ENCODE measurements around the gene SSR3.
"Not testable (repeated sequence)": the region's sequence is repeated elsewhere in the genome, so short reads cannot be mapped to it uniquely, and the experiment has no call there.

SSR3 gene

DNA sequence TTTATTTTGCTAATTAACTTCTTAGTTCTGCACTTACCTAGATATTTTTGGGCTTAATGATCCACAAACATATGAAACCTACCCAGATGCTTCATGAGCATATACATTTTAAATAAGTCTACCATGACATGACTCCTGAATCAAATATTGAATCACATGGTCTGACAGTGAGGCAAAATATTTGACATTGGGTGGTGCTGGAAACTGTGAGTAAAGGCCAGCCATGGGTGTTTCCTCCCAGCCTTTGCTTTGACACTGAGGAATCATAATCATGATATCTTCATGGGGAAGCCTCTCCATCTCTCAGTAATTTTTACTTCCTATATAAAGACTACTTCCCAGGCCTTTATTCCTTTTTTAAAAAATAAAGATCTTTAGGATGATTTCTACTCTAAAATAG, 22.8 kb upstream of the SSR3 start:
- ChIA-PET POLR2A (no interaction called here), CTCF (interaction anchor here (1.1 to 1.5 kb wide), 4 partner anchors 9 to 23 kb away, joined by 3 to 7 read pairs (median 4); partner anchors contain the start of gene SSR3)
- TF ChIP-seq, protein P1, sequence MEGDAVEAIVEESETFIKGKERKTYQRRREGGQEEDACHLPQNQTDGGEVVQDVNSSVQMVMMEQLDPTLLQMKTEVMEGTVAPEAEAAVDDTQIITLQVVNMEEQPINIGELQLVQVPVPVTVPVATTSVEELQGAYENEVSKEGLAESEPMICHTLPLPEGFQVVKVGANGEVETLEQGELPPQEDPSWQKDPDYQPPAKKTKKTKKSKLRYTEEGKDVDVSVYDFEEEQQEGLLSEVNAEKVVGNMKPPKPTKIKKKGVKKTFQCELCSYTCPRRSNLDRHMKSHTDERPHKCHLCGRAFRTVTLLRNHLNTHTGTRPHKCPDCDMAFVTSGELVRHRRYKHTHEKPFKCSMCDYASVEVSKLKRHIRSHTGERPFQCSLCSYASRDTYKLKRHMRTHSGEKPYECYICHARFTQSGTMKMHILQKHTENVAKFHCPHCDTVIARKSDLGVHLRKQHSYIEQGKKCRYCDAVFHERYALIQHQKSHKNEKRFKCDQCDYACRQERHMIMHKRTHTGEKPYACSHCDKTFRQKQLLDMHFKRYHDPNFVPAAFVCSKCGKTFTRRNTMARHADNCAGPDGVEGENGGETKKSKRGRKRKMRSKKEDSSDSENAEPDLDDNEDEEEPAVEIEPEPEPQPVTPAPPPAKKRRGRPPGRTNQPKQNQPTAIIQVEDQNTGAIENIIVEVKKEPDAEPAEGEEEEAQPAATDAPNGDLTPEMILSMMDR (IDR thresholded peaks at IDR 0.05; ENCODE audit: control extremely low read depth, extremely low read depth, low read depth, missing control alignments) = no peak
- DNase-seq (ENCODE audit: extremely low spot score) = no peak

DNA sequence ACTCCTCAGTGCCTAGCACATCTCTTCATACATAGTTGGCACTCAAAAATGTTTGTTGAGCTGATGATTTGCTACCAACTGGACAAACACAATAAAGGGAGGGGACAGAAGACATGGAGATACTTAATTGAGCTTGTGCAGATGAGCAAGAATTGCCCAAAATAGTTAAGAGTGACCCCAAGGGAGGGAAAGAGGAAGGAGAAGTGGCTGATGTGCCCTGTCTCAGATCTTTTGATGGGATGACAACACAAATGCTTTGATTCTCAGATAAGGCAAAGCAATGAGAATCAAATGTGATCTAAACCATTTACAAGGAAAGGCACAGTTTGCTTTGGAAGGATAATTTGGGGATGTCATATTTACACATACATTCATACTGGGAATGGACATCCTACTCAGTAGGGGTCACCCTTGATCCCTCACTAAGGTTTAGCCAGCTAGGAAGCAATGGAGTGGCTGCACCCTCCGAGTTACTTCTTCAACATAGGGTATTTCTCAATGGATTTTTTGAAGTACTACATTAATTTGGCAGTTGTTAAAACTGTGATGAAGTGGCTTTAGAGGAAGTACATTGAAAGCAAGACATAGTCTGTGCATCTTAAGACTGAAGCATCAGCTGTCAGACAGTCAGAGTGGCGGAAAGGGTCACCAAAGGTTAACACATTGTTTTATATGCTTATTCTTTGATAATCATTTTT, 21.9 kb upstream of the SSR3 start:
- ChIA-PET CTCF (interaction anchor here (0.8 to 1.5 kb wide), 7 partner anchors 12 to 97 kb away, joined by 3 to 4 read pairs (median 3); no protein-coding TSS in a partner anchor), POLR2A (no interaction called here)
- DNase-seq (ENCODE audit: extremely low spot score) = no peak
- TF ChIP-seq, protein P1 (IDR thresholded peaks at IDR 0.05; ENCODE audit: control extremely low read depth, extremely low read depth, low read depth, missing control alignments) = no peak

DNA sequence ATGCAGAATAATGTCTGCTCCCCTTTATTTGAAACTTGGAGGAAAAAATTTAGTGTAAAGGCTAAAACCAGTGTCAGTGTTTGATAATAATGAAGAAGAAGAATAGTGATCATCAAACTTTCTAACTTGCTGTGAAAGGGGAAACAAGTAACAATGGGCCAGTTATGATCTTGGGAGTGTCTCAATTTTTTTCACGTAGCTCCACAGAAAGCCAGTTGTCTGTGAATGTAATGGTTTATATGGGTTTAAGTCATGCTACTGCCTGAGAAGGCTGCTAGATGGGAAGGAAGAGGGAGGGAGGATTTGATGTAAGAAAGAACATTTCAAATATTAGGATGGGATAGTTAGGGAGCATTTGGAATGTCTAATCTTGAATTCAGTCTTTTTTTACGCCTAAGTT, 21.1 kb upstream of the SSR3 start:
- TF ChIP-seq, protein P1 (IDR thresholded peaks at IDR 0.05; ENCODE audit: control extremely low read depth, extremely low read depth, low read depth, missing control alignments) = no peak
- no peak for DNase-seq (ENCODE audit: extremely low spot score)
- CTCF ChIA-PET = interaction anchor here (0.8 to 1.5 kb wide), 7 partner anchors 12 to 341 kb away, joined by 3 to 4 read pairs (median 3); no protein-coding TSS in a partner anchor
- POLR2A ChIA-PET = no interaction called here

DNA sequence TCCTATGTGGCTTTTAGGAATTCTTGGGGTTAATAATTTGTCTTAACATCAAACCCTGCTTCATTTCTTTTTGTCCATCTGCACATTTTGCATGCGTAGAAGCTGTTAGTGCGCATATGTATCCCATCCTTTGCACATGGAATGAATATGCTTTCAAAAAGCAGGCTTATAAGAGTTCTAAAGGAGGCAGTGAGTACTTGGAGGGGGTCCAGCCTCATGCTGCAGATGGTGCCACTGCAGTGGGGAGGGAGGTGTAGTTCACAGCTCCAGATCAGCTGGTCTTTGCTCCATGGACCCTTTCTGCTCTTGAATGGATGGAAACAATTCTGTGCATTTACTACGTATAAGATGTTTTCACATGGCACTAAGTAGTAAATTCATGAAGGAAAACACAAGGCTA, 20.7 kb upstream of the SSR3 start:
- no peak for DNase-seq (ENCODE audit: extremely low spot score)
- TF ChIP-seq, protein P1 (IDR thresholded peaks at IDR 0.05; ENCODE audit: control extremely low read depth, extremely low read depth, low read depth, missing control alignments) = no peak
- ChIA-PET POLR2A (no interaction called here), CTCF (interaction anchor here (0.9 to 1.5 kb wide), 7 partner anchors 12 to 342 kb away, joined by 3 to 4 read pairs (median 3); partner anchors contain the start of gene TIPARP)

DNA sequence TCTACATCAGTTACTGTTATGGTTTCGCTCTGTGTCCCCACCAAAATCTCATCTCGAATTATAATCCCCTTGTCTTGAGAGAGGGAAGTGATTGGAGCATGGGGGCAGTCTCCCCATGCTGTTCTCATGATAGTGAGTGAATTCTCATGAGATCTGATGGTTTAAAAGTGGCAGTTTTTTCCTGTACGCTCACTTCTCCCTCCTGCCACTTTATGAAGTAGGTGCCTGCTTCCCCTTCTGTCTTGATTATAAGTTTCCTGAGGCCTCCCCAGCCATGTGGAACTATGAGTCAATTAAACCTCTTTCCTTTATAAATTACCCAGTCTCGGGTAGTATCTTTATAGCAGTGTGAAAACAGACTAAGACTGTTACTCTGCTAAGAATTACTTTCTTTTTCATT, 15.0 kb upstream of the SSR3 start:
- POLR2A ChIA-PET; DNase-seq (ENCODE audit: extremely low spot score): not testable (repeated sequence)
- CTCF ChIA-PET = interaction anchor here (1.3 to 1.9 kb wide), 3 partner anchors 8 to 104 kb away, joined by 4 to 7 read pairs (median 5); no protein-coding TSS in a partner anchor

DNA sequence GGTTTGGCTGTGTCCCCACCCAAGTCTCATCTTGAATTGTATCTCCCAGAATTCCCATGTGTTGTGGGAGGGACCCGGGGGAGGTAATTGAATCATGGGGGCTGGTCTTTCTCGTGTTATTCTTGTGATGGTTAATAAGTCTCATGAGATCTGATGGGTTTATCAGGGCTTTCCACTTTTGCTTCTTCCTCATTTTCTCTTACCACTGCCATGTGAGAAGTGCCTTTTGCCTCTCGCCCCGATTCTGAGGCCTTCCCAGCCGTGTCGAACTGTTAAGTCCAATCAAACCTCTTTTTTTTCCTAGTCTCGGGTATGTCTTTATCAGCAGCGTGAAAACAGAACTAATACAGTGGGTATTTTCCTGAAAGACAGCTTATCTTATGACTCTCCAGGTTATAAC, 14.1 kb upstream of the SSR3 start:
- POLR2A ChIA-PET; DNase-seq (ENCODE audit: extremely low spot score): not testable (repeated sequence)
- CTCF ChIA-PET = interaction anchor here (0.9 to 1.9 kb wide), 5 partner anchors 9 to 519 kb away, joined by 3 to 7 read pairs (median 3); no protein-coding TSS in a partner anchor

DNA sequence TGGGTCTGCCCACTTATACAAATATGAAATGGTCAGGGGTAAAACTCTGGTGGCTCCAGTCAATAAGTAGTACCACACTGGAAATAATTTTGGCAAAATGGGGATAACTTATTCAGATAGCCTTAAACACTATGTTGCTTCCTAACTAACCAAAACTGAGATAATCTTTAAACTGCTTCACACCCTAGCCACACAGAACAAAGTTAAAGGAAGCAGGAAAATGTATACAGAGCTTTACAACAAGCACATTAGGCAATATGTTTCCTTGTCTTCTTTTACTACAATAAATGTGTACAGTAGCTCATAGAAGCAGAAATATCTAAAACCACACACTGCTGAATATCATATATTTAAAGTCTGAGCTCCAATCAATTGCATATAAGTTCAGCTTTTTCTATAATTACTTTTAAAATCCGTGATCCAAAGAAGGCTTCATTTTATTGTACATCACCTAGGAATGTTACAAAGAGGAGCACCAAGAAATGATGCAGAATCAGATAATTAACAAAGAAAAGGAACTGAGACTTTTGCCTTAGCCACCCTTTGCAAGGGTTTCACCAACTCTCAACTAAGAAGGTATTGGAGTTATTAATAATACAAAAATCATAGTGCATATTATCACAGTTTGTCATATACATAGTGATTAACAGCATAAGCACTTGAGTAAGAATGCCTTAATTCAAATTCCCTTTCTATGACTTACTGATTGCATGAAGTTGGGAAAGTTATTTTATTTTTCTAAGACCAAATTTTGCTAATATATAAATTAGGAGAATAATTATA, 9.2 kb upstream of the SSR3 start:
- ChIA-PET POLR2A (interaction anchor here (0.9 kb wide), 1 partner anchor 110 kb away, joined by 3 read pairs; the partner anchor contains the start of gene TIPARP), CTCF (interaction anchor here (1.0 to 1.6 kb wide), 8 partner anchors 9 to 125 kb away, joined by 3 to 5 read pairs (median 4); partner anchors contain the start of gene SSR3)
- TF ChIP-seq, protein P1 (IDR thresholded peaks at IDR 0.05; ENCODE audit: control extremely low read depth, extremely low read depth, low read depth, missing control alignments) = no peak
- no peak for DNase-seq (ENCODE audit: extremely low spot score)

DNA sequence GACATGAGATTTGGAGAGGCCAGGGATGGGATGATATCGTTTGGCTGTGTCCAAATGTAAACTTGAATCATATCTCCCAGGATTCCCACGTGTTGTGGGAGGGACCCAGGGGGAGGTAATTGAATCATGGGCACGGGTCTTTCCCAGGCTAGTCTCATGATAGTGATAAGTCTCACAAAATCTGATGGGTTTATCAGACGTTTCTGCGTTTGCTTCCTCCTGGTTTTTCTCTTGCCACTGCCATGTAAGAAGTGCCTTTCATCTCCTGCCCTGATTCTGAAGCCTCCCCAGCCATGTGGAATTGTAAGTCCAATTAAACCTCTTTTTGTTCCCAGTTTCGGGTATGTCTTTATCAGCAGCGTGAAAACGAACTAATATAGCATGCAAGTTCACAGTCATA, 7.6 kb upstream of the SSR3 start:
- POLR2A ChIA-PET; DNase-seq (ENCODE audit: extremely low spot score): not testable (repeated sequence)
- CTCF ChIA-PET = interaction anchor here (0.8 to 1.4 kb wide), 3 partner anchors 14 to 111 kb away, joined by 3 to 4 read pairs (median 3); no protein-coding TSS in a partner anchor

Data from GM10248 (cell line).